ENCODE measurements around the gene RABGGTA. TPM values are rescaled to one million over a fixed set of nuclear protein-coding genes. Genes with fewer than 3 reads are reported as not detected.
"Not testable (repeated sequence)": the region's sequence is repeated elsewhere in the genome, so short reads cannot be mapped to it uniquely, and the experiment has no call there.

The RABGGTA gene
- total RNA-seq, 2 experiments from 2014 or later, result 24.3 to 27.3 TPM

GRCh38 chr14:24224618-24225071, 46.8 kb downstream of the RABGGTA start:
- Histone ChIP-seq H3K4me2 (ENCODE audit: low read length) (no peak overlapping the region), H3K9me3 (ENCODE audit: low read length) (no peaks in the 10 kb centered on the region), H3K4me3 (ENCODE audit: low read depth, low read length, poor library complexity, severe bottlenecking) (no peak overlapping the region), H3K4me1 (ENCODE audit: insufficient read depth, low read length, poor library complexity, severe bottlenecking) (no peaks in the 10 kb centered on the region), H3K27ac (ENCODE audit: low read depth, low read length, poor library complexity, severe bottlenecking) (no peak overlapping the region), H2AFZ (ENCODE audit: low read length) (no peak overlapping the region), H3K9me2 (ENCODE audit: insufficient read depth, low read length) (no peaks in the 10 kb centered on the region), H3K36me3 (ENCODE audit: insufficient read depth, low read length) (peaks cover 42% of the 10 kb centered on the region), H4K20me1 (ENCODE audit: insufficient read depth, low read length) (no peaks in the 10 kb centered on the region), H3K79me2 (ENCODE audit: insufficient read depth, low read depth, low read length) (peaks cover 76% of the 10 kb centered on the region)
- TF ChIP-seq EZH2phosphoT487 (IDR thresholded peaks at IDR 0.05; ENCODE audit: borderline replicate concordance, low read depth, low read length), result no peak
- TF ChIP-seq CTCF (conservative IDR thresholded peaks at IDR 0.05; ENCODE audit: low read length), result no peak
- ChIA-PET CTCF (ENCODE audit: unreplicated experiment) (no interaction called here), POLR2A (interaction anchor here (0.9 to 1.0 kb wide), 2 partner anchors 9 to 10 kb away, joined by 3 read pairs; partner anchors contain the start of gene MDP1)
- intact Hi-C loops (cut with micrococcal nuclease; ENCODE audit: unreplicated experiment), result no loop called here
- BruUV-seq (replicated peaks), result no TSS peak
- no peak for DNase-seq (ENCODE audit: low spot score)

- H3K27ac ChIP-seq (ENCODE audit: low read depth, low read length, poor library complexity, severe bottlenecking); CTCF ChIA-PET (ENCODE audit: unreplicated experiment); H3K9me3 ChIP-seq (ENCODE audit: low read length); H3K4me2 ChIP-seq (ENCODE audit: low read length); H2AFZ ChIP-seq (ENCODE audit: low read length); BruUV-seq (replicated peaks); H3K4me1 ChIP-seq (ENCODE audit: insufficient read depth, low read length, poor library complexity, severe bottlenecking); intact Hi-C loops (cut with micrococcal nuclease; ENCODE audit: unreplicated experiment); POLR2A ChIA-PET; DNase-seq (ENCODE audit: low spot score); H4K20me1 ChIP-seq (ENCODE audit: insufficient read depth, low read length); H3K4me3 ChIP-seq (ENCODE audit: low read depth, low read length, poor library complexity, severe bottlenecking); H3K9me2 ChIP-seq (ENCODE audit: insufficient read depth, low read length): not testable (repeated sequence)
- peaks cover 67% of the 10 kb centered on the region for H3K79me2 ChIP-seq (ENCODE audit: insufficient read depth, low read depth, low read length)
- H3K36me3 ChIP-seq (ENCODE audit: insufficient read depth, low read length), result peaks cover 34% of the 10 kb centered on the region
These were observed 48.4 kb downstream of the RABGGTA start for GRCh38 chr14:24222987-24223386.

GRCh38 chr14:24219521-24219920, 51.9 kb downstream of the RABGGTA start:
- peaks cover 10% of the 10 kb centered on the region; the same call in 1 of the 2 replicates for H3K36me3 ChIP-seq (ENCODE audit: insufficient read depth, low read length)
- no peaks in the 10 kb centered on the region for H3K9me2 ChIP-seq (ENCODE audit: insufficient read depth, low read length)
- H3K9me3 ChIP-seq (ENCODE audit: low read length), result no peaks in the 10 kb centered on the region
- DNase-seq (ENCODE audit: low spot score), result no peak
- intact Hi-C loops (cut with micrococcal nuclease; ENCODE audit: unreplicated experiment), result no loop called here
- POLR2A ChIA-PET, result interaction anchor here (0.6 to 1.9 kb wide), 5 partner anchors 8 to 114 kb away, joined by 3 to 9 read pairs (median 4); partner anchors contain the start of gene TINF2
- TF ChIP-seq EZH2phosphoT487 (IDR thresholded peaks at IDR 0.05; ENCODE audit: borderline replicate concordance, low read depth, low read length) (no peak), CTCF (conservative IDR thresholded peaks at IDR 0.05; ENCODE audit: low read length) (no peak)
- CTCF ChIA-PET (ENCODE audit: unreplicated experiment), result interaction anchor here (1.5 kb wide), 1 partner anchor 23 kb away, joined by 3 read pairs; the partner anchor contains the start of gene TINF2
- no peak overlapping the region for H2AFZ ChIP-seq (ENCODE audit: low read length)
- H4K20me1 ChIP-seq (ENCODE audit: insufficient read depth, low read length), result no peaks in the 10 kb centered on the region
- peaks cover 12% of the 10 kb centered on the region for H3K4me1 ChIP-seq (ENCODE audit: insufficient read depth, low read length, poor library complexity, severe bottlenecking)
- no TSS peak for BruUV-seq (replicated peaks)
- H3K4me3 ChIP-seq (ENCODE audit: low read depth, low read length, poor library complexity, severe bottlenecking), result no peak overlapping the region
- no peak overlapping the region for H3K4me2 ChIP-seq (ENCODE audit: low read length)
- no peak overlapping the region for H3K27ac ChIP-seq (ENCODE audit: low read depth, low read length, poor library complexity, severe bottlenecking)
- H3K79me2 ChIP-seq (ENCODE audit: insufficient read depth, low read depth, low read length), result peaks cover 43% of the 10 kb centered on the region

Measured in OCI-LY7 (cell line).